ENCODE measurements around the gene UBE2D1.

DNA sequence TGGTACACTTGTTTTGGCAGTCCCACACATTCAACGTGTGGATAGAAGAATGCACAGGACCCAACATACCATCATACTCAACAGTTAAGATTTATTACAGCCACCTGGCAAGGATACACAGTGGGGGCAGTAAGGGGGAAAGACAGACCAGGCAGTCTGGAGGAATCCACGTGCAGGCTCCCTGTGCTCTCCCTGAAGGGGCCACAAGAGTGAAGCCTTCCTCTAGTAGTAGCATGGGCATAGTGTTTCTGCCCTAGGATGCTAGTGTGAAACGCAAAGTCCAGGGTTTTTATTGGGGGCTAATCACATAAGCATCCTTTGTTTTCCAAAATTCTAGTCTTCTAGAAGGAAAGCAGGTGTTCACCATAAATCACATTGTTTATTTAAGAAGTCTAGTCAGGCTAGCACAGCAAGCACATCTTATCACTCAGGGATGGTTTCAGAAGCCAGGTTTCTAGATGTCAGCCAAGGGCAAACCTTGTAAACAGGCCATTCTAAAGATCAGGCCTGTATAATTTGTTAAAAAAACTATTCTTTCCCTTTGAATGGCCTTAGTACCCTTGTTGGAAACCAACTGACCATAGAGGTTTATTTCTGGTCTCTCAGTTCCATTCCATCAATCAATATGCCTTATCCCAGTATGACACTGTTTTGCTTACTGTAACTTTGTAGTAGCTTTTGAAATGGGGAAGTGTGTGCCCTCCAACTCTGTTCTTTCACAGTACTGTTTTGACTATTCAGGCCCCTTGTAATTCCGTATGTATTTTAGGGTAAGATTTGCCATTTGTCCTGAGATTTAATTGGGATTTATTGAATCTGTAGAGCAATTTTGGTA lies 38.0 kb downstream of the UBE2D1 start:
- TF ChIP-seq, protein P1, sequence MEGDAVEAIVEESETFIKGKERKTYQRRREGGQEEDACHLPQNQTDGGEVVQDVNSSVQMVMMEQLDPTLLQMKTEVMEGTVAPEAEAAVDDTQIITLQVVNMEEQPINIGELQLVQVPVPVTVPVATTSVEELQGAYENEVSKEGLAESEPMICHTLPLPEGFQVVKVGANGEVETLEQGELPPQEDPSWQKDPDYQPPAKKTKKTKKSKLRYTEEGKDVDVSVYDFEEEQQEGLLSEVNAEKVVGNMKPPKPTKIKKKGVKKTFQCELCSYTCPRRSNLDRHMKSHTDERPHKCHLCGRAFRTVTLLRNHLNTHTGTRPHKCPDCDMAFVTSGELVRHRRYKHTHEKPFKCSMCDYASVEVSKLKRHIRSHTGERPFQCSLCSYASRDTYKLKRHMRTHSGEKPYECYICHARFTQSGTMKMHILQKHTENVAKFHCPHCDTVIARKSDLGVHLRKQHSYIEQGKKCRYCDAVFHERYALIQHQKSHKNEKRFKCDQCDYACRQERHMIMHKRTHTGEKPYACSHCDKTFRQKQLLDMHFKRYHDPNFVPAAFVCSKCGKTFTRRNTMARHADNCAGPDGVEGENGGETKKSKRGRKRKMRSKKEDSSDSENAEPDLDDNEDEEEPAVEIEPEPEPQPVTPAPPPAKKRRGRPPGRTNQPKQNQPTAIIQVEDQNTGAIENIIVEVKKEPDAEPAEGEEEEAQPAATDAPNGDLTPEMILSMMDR (IDR thresholded peaks at IDR 0.05; ENCODE audit: extremely low read depth in 1 of 2, insufficient read depth in 1 of 2, low read depth in 1 of 2, low read length in 2 of 2): no peak
- TF ChIP-seq POLR2A (IDR thresholded peaks at IDR 0.05; ENCODE audit: low read depth, low read length) (no peak), JUN (IDR thresholded peaks at IDR 0.05; ENCODE audit: borderline replicate concordance, insufficient read depth, insufficient read length, low read depth) (no peak), POLR2AphosphoS5 (IDR thresholded peaks at IDR 0.05; ENCODE audit: insufficient read depth, low read depth, low read length) (no peak), MAX (IDR thresholded peaks at IDR 0.05; ENCODE audit: insufficient read depth, insufficient read length) (no peak), FOS (IDR thresholded peaks at IDR 0.05; ENCODE audit: borderline replicate concordance, insufficient read depth, low read length) (no peak), EZH2 (IDR thresholded peaks at IDR 0.05; ENCODE audit: borderline replicate concordance, low read depth, low read length, severe bottlenecking) (no peak)
